ENCODE data around the gene CCRL2.
"Not testable (repeated sequence)": the region's sequence is repeated elsewhere in the genome, so short reads cannot be mapped to it uniquely, and the experiment has no call there.

The CCRL2 gene

DNA sequence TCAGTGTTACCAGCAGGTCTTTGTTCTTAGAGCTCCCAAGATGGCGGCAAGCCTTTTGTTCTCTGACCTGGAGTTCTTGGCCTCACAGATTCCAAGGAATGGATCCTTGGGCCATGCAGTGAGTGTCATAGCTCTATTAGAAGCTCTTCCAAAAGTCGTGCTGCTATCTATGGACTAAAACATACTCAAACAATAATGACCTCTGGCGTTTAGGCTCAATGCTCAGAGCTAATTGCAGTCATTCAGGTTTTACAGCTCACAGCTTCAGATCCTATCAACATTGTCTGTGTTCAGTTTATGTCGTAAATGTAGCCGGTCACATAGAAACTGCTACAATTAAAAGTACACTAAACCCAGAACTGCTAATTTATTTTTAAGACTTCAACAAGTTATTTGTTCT lies 22.2 kb downstream of the CCRL2 start:
- FAIRE-seq: no peak

DNA sequence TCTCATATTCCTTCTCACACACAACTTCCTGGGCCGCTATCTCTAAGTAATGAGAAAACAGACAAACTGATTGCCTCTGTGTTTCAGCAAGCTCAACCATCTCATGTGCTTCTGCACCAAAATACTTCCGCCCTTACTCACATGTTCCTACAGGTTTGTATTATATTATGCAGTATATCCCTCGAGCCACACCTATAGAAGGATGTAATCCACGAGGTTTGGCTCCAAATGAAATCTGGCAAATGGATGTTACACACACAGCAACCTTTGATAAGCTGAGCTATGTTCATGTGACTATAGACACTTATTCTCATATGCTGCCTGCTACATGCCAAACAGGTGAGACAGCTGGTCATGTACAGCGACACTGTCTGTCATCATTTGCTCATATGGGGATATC lies 22.6 kb downstream of the CCRL2 start:
- DNase-seq (ENCODE audit: low spot score) (no peak), FAIRE-seq (no peak)

More for the DNA sequence above, 22.2 kb downstream of the CCRL2 start:
- no peak for DNase-seq (ENCODE audit: low spot score)

DNA sequence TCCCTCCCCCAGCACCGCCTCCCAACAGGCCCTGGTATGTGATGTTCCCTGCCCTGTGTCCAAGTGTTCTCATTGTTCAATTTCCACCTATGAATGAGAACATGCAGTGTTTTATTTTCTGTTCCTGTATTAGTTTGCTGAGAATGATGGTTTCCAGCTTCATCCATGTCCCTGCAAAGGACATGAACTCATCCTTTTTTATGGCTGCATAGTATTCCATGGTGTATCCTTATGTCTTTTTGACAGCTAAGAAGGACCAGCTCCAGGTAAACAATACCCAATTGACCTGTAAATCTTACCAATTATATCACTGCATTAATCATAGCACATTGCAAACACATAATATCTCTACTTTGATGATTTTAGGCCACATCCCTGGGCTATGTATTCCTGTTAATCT lies 23.8 kb downstream of the CCRL2 start:
- not testable (repeated sequence) for DNase-seq (ENCODE audit: low spot score); FAIRE-seq

DNA sequence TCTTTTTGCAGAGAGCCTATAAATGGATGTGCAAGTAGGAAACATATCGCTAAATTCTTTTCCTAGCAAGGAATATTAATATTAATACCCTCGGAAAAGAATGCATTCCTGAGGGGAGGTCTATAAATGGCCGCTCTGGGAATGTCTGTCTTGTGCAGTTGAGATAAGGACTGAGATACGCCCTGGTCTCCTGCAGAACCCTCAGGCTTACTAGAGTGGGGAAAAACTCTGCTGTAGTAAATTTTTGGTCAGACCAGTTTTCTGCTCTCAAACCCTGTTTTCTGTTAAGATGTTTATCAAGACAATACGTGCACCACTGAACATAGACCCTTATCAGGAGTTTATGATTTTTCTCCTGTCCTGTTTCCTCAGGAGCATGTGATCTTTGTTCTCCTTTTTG lies 24.8 kb downstream of the CCRL2 start:
- FAIRE-seq; DNase-seq (ENCODE audit: low spot score): not testable (repeated sequence)

DNA sequence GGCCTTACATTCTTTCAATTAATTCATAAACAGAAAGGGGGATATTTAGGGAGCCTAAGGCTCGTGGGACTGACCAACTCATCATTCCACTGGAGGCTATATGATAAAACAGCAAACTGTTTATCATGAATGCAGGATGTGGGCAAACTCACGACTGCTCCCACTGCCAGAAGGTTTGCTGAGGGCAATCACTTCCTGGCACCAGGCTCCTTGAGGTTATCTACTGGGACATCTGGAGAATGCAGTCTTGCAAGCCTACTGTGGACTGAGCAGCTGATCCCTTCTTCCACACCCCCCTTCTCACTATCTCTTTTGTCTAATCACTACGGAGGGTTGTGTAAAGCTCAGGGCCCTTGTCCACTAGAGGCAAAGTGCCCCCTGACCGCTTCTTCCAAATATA lies 26.1 kb downstream of the CCRL2 start:
- DNase-seq (ENCODE audit: low spot score); FAIRE-seq: not testable (repeated sequence)

DNA sequence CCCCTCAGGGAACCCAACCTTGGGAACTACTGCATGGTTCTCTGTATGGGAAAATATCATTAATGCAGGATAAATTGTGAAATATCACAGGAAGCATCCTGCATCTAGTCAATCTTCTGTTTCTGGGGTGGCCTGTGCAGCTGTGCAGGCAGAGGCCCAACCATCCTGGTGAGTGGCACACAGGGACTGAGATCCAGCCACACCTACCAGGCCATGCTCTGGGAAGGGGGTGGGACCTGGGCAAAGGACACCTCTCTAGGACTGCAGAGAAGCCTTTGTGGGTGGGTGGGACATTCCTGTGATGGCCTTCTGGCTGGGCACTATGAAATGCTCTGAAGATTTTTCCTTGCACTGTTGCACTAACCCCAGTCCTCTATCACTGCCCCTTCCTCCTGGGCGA lies 26.8 kb downstream of the CCRL2 start:
- DNase-seq (ENCODE audit: low spot score): no peak
- FAIRE-seq: peak; percentile 52

DNA sequence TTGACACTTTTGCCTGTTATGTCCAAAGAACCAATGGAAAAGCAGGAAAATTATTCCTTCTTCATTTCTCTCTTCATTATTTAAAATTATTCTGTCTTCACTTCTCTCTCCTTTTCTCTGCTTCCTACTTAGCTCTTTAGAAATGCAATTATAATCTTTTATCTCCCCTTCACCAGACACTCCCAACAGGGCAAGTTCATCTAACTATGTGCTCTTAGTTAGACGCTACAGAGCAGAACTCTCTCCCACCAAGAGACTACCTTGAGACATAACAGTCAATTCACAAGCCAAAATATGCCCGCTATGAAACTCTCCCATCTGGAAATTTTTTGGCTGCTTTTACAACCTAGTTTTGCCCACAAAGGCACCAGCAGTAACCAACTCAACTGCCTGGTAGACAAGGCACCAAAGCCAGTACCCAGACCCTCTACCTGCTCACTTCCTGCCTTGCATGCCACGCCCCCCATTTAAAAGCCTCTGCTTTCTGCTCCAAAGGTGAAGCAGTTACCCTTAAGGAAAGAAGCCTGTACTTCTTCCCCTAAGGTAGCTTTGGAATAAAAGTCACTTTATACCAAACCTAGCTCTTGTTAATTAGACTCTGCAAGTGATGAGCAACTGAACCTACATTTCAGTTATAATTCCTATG lies 28.1 kb downstream of the CCRL2 start:
- DNase-seq (ENCODE audit: low spot score) (no peak), FAIRE-seq (no peak)

DNA sequence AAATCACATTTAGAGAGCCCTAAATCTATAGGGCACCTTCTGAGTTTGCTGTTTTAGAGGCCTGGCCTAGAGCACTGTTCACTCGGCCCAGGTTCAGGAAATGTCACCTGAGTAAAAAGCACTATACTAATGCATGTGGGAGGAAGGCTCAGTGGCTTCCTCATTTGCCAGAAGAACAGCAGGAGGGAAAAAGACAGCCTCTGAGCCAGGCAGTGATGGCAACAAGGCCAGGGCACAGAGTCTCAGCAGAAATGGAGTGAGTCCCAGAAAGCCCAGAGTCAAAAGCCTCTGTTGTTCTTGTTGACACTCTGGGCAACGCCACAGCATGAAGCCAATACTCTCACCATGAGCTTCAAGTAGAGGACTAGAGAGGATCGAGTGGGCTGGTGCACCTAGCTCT lies 31.8 kb downstream of the CCRL2 start:
- no peak for FAIRE-seq

DNA sequence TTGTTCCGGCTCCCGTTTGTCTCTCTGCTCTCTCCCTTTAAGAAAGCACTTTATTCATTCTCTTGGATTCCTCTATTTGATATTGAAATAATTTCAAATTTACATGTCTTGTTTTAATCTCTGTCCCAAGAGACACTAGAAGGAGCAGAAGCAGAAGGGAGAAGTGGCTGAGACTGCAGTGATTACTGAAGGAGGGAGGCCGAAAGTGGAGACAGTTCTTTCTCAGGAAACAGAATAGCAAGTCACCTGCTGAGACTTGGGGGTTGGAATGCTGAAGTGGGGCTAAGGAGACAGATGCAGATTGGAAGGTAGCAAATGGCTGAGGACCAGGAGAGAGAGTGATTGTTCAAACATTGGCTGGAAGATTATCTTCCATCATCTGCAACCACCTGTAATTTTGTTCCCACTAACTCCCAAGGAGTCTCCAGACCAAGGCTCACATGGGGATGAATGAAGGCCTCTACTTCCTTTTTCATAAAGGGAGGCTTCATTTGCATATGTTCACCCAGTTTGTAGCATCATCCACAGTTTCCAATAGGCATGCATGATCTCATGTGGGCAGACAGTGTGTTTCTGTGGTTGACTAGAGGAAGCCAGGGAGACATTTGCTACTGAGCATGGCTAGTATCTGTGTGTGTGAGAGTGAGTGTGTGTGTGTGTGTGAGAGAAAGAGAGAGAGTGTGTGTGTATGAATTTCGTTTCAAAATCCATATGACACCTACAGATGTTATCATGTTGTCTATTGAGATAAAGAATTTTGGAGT lies 33.7 kb downstream of the CCRL2 start:
- no peak for FAIRE-seq
- no peak for DNase-seq (ENCODE audit: low spot score)

More for the DNA sequence above, 31.8 kb downstream of the CCRL2 start:
- DNase-seq (ENCODE audit: low spot score): no peak

DNA sequence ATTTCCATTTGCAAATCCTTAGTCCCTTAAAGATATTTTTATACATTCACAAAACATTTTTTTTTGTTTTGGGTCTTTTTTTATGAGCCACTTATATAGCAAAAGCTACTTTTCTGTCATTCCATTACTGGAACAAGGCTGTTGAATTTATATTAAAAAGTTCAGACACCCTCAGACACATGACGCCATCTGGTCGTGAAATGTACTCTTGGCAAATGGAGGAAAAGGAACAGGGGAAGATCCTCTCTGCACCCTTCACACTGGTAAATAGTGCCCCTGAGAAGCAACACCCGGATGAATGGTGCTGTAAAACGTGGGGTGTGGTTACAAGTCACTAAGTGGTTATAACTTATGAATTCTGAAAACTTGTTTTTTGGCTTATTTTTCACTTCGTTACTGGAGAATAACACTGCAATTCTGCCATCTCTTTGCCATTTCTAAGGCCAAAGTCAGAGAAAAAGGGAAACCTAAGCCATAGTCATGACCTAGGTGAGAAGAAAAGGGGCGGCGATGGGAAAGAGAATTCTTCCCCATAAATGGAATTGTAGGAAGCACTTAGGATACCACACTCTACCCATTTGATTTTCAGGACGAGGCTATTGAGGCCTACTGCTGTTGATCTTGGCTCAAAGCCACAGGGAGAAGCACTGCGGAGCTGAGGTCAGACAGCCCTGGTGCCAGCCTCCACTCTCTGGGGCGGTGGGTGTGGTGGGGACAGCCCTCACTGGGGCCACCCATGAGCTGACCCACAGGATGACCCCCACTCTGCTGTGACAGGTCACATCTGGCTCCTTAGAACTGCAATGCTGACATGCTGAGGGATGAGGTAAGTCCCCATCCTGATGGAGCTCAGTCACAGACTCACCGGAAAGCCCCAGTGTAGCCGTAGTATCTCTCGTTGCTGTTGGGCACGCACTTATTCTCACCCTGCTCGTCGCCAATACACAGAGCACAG lies 35.8 kb downstream of the CCRL2 start:
- DNase-seq (ENCODE audit: low spot score) (no peak), FAIRE-seq (peak; percentile 9)

DNA sequence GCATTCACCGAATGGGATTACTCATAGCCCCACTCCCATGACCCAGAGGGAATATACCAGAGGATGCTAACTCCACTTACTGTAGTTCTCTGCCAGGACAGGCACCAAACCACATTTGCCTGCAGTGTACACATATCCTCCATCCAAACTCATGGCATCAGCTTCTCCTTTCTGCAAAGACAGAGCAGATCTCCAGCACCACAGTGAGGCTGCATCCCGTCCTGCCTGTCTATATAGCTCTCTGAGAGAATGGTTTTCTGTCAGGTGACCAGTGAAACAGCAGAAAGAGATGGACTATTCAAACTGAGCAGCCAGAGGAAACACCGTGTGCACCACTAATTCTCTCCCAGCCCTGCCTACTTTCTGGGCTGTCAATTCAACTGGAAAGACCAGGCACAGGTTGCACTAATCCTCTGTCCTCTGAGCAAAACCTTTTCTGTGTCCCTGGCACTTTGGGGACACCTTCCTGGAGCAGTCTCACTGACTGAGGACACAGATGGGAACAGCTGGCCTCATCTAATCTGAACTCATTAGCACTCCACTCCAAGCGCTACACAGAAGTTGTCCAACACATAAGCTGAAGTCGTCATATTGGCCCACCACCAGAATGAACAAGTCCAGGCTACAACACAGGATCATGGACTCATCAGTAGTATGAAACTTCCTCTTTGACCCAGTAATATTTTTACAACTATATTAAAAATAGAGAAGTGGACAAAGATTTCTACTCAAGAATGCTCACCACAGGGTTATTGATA lies 40.3 kb downstream of the CCRL2 start:
- FAIRE-seq: peak; percentile 58
- no peak for DNase-seq (ENCODE audit: low spot score)

DNA sequence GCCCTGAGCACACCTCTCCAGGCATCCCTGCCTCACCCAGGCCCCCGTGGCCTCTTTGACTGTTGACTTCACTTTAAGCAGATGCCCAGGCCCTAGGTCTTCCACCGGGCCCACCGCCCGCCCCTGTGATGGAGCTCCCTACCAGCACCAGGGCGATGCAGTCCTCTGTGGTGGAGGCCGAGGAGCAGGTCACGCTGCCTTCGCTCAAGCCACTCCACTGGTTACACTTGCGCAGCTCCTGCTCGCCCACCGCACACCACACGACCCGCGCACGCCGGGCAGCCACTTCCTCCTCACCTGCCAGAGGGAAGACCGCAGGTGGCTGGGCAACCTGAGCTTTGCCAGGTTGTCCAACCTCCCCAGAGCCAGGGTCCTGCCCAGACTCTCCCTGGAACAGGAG lies 41.7 kb downstream of the CCRL2 start:
- DNase-seq (ENCODE audit: low spot score) (no peak), FAIRE-seq (no peak)

DNA sequence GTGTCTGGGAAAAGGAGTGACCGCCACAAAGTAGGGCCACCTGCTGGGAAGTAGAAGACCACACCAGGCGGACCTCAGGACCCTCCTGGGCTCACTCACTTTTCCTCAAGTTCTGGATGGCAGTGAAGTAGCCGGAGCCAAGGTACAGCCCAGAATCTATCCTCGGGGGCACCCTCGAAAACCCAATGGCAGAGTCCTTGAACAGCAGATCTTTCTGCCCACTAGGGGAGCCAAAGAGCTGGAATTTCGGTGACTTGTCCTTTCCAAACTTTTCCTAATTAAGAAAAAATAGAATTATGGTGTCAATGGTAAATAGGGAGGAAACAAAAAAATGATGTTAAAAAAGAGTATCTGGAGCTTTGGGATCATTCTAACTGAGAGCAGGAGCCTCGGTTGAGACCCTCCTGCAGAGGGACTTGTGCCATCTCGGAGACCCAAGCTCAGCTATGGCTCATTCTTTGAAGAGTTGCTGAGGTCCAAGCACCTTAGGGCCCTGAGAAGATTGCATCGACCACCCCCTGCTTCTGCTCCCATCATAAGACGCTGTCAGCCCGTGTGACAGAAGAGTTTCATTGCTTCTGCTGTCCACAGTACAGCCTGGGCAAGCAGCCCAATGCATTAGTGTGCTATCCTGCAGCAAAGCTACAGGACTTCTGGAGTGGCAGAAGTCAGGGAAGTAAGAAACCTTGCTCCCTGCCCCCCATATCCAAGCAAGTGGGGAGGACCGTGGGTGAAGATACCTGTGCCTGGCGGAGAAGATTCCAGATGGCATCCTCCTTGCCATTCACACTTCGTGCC lies 42.9 kb downstream of the CCRL2 start:
- FAIRE-seq (no peak), DNase-seq (ENCODE audit: low spot score) (peak; percentile 39)

DNA sequence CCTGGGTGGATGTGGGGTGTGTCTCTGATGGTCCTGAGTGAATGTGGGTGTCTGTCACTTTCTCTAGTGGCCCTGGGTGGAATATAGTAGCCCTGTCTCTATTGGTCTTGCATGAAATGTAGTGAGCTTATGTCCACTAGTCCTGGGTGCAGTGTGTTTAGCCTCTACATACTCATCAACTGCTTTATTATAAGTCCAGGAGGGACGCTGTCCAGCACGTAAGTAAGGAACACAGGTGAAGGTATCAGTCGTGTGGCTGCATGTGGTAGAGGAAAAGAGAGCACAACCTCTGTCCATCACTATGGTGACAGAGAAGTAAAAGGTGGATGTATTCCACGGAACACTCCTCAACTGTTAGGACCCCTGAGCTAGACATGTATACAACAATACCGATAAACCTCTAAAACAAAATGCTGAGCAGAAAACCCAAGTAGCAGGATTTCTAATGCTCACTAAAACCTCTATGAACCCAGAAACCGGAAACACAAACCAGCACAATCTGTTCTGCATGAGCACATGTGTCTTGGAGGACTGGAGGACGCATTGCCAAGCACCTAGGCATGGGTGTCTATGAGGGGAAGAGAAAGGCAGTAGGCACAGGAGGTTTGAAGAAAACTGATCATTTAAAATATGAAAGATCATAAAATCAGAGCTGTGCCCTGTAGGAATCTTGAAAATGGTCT lies 46.6 kb downstream of the CCRL2 start:
- FAIRE-seq: peak; percentile 46
- no peak for DNase-seq (ENCODE audit: low spot score)

DNA sequence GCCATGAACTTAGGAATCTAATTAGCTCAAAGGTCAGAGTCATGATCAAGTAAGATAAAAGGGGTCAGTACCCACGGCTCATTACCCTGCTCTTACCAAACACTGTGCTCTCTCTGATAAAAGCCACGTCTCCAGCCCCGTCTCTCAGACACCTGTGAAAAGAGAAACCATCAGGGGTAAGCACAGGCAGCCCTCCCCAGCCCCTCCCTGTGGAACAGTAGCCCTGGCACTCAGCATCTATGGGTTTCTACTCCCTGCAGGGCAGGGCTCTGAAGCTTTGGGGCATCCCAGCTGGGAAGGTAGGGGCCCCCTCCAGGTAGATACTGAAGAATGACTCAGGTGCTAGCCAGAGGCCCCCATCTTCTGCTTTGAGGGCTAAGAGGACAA lies 47.1 kb downstream of the CCRL2 start:
- DNase-seq (ENCODE audit: low spot score) (no peak), FAIRE-seq (no peak)

DNA sequence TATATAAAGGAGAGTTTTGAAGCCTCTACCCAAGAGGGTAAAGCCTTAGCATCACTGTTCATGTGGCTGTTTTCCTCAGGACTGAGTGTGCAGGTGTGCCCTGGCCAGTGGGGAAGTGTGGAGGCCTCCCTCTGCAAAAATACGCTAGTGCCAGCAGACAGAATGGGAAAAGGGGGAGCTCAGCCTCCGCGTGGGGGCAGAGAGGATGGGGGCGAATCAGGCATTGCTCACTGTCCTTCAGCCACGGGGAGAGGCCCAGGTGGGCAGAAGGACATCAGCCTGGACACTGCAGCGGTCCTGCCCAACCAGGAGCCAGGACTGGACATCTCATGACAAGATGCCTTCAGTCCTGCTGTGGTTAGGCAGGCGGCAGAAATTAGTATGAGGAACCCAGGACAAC lies 47.5 kb downstream of the CCRL2 start:
- DNase-seq (ENCODE audit: low spot score) (no peak), FAIRE-seq (no peak)

DNA sequence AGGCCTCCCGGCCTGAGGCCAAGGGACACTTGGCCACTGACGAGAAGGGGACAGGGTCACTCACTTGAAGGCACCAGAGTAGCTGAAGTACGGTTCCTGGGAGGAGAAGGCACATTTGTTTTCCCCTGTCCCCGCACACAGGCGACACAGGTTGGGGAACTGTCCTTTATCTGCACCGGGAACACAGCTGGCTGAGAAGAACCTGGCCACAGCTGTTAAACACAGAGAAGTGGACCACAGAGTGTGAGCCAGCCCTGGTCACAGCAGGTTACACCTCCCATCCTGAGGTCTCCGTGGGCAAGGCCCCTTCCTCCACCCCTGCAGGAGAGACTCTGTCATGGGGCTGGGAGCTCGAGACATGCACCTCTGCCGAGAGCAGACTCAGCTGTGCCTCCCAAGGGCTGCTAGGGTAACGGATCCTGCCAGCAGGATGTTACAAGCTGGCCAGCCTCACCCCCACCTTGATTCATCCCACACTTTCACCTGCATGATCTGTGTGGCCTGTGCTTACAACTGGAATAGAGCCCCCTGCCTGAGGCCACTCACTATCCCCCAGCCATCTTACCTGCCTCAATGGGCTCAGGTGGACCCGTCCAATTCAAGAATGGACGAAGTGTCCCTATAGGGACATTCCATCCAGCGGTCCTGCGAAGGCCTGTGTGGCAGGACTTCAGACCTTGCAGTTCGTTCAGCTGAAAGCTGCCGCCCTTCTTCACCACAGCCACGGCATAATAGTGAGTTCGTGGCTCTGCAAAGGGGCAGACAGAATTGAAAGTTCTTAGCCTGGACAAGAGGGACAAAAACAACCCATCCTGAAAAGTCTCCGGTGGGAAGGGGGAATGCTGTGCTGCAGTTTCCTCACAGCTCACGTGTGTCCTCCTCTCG lies 48.4 kb downstream of the CCRL2 start:
- no peak for DNase-seq (ENCODE audit: low spot score)
- no peak for FAIRE-seq

DNA sequence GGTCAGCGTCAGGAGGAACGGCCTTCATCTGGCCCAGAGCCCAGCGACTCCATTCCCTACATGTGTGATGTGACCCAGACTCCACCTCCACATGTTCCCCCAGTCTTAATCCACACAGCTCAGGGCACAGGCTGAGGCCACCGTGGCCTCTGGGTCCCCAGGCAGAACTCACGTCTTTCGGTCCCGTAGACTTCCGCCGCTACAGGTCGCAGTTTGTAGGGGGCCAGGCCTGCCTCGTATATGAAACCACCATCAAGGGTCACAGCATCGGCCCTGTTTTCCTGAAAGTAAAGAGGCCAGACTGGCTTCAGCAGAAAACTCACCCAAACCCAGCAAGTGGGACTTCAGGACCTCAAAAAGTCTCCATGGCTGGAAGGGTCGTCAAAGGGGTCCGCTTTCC lies 49.1 kb downstream of the CCRL2 start:
- DNase-seq (ENCODE audit: low spot score) (no peak), FAIRE-seq (no peak)

Measured in urothelium cell line (cell line).